CD4-positive, alpha-beta T cell treated with Interleukin-10 for 1 hour (primary cell): ENCODE data around the gene CNGB1.
A peak's percentile ranks its signal among the peaks of the same experiment; 100 is the strongest.
"Not testable (repeated sequence)": the region's sequence is repeated elsewhere in the genome, so short reads cannot be mapped to it uniquely, and the experiment has no call there.

Experiments used
- DNase-seq: peaks from one replicate; pipeline ENCODE4 v3.0.0-alpha.2; 2020

The CNGB1 gene

DNA sequence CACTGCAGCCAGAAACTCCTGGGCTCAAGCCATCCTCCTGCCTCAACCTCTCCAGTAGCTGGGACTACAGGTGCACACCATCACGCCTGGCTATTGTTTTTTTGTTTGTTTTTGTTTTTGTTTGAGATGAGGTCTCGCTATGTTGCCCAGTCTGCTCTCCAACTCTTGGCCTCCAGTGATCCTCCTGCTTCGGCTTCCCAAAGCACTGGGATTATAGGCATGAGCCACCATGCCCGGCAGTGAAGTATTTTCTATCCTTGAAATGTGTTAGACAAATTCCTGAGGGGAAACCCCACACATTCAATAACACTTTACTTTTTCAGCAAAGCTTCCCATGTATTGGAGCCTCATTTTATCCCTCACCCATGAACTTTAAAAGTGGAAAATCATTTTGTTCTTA lies 87.4 kb downstream of the CNGB1 start:
- DNase-seq = no peak

DNA sequence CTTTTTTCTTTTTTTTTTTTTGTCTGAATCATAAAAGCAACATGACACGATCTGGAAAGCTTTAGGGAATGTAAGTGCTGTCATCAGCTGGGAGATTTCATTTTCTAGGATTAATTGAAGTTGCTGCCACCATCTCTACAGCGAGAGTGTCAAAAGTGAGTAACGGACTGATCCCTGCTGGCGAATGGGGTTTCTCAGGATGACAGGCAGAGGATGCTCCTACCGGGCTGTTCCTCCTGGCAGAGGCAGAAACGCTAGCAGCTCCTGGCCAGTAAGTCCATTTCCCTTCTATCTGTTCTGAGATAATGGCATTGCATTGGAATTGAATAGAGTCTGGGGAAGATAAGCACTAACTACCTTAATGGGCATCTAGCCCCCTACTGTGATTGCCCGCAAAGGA lies 88.1 kb downstream of the CNGB1 start:
- no peak for DNase-seq

DNA sequence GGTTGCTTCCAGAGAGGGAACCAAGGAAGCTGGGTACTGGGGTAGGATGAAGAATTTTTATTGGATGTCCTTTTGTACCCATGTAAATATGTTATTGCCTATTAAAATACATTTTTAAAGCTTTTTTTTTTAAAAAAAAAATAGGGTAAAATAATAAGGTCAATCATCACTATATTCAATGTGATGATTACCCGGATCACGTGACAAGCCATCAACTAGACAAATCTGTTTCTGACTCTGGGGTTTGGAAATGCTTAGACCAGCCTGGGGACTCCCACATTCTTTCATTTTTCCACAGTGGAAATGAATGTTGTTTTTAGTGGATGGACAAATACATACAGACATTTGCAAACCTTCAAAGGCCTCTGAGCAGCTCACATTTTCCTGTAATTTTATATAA lies 88.7 kb downstream of the CNGB1 start:
- DNase-seq = no peak

DNA sequence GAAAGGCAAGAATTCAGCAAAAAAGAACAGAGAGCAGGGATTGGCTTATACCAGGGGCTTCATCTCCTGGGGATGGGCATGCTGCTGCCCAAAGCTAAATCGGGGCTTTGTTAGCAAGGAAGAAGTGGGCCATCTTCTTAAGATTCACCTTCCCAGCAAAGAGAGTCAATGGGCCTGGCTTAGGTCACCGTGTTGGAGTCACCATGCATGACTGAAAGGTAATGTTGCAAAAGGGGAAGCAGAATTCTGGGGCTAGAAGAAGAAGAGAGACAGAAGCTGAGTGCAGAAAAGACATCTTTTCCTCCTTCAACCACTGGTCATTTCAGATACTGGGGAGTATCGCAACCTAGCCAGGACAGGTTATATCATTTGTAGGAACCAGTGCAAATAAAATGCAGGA lies 92.3 kb downstream of the CNGB1 start:
- no peak for DNase-seq

DNA sequence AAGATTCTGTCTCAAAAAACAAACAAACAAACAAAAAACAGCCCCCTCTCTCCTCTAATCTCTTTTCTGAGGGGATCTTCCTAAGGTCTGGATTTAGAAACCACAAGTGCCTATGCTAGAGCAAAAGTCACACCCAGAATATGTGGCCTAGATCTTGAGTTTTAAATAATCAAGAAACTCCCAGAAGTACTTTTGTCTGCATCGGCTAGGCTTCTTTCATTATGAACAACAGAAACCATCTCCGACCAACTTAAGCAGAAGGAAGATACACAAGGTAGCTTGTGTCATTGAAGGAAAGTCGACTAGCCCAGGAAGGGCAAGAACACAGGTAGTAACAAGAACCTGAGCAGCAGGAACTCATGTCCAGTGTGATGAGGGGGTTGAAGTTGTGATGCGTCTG lies 94.7 kb downstream of the CNGB1 start:
- DNase-seq = no peak

DNA sequence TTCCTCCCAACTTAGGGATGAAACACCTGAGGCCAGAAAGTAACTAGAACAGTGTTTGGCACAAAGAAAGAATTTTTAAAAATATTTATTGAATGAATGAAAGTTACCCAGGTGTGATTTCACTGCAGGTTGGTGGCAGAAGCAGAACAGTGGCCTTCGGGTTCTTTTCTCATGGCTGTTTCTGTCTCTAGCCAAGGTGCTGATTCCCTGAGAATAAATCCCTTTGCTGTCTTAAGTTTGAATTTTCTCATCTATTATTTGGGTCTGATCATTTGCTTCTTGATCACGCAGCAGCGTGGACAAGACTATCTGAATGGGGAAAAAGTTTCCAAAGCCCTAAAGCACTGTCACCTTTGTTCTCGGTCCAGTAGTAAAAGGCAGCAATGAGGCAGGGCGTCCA lies 95.6 kb downstream of the CNGB1 start:
- DNase-seq = no peak

DNA sequence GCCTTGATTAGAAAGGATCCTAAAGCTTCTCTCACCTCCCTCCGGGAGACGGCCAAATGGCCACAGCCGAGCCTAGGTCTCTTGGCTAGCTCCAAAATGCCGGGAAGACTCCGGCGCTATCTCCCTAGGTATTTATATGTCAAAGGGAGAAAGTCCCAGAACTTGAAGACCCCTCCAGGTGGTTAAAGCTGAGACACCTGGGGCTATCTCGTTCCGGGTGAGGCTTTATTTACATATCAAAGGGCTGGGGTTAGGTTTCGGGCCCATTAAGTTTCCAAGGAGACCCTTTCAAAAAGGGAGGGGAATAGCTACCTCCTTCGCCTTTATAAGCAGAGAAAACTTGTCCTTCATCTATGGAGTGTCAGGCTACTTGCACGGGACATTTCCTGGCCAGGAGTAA lies 97.7 kb downstream of the CNGB1 start:
- no peak for DNase-seq

DNA sequence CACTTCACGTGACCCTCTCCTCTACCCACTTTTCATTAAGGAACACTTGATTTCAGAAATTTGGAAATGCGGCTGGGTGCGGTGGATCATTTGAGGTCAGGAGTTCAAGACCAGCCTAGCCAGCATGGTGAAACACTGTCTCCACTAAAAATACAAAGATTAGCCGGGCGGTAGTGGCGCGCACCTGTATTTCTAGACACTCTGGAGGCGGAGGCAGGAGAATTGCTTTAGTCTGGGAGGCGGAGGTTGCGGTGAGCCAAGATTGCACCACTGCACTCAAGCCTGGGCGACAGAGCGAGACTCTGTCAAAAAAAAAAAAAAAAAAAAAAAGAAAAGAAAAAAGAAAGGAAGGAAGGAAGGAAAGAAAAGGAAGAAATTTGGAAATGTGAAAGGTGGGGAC lies 98.2 kb downstream of the CNGB1 start:
- not testable (repeated sequence) for DNase-seq

DNA sequence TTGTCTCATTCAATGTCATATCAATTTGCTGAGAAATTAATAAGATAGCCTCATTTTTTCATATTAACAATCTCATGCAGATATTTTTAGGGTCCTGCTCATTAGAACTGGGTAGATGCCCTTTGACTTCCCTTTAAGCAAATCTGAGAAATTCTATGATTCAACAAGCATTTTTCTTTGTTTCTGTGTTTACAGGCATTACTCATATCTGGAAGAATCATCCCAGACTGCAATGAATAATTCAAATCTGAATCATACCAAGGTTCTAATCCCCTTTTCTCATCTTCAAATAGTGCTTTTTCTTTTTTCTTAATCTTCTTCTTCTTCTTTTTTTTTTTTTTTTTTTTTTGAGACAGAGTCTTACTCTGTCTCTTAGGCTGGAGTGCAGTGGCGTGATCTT lies 99.5 kb downstream of the CNGB1 start:
- DNase-seq = no peak

DNA sequence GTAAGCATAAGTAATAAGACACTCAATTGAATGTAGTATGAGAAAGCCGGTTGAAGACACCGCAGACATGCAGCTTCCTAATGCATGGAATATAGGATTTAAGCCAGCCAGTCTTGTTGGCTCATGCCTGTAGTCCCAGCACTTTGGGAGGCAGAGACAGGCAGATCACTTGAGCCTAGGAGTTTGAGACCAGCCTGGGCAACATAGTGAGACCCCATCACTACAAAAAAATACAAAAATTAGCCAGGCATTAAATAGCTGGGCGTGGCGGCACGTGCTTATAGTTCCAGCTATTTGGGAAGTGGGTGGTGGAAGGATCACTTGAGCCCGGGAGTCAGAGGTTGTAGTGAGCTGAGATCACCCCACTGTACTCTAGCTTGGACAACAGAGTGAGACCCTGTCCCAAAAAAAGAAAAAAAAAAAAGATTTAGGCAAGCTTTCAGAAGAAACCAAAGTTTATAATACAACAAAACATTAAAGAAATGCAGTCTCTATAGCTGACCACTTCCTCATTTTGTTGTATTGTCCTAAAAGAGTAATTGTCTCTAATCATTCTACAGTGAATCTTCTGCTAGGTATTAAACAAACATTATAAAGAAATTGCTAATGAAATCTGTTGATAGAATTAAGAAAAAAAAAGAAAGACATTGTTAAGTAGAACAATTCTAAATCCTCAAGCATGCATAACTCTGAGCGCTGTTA lies 100.0 kb downstream of the CNGB1 start:
- no peak for DNase-seq

DNA sequence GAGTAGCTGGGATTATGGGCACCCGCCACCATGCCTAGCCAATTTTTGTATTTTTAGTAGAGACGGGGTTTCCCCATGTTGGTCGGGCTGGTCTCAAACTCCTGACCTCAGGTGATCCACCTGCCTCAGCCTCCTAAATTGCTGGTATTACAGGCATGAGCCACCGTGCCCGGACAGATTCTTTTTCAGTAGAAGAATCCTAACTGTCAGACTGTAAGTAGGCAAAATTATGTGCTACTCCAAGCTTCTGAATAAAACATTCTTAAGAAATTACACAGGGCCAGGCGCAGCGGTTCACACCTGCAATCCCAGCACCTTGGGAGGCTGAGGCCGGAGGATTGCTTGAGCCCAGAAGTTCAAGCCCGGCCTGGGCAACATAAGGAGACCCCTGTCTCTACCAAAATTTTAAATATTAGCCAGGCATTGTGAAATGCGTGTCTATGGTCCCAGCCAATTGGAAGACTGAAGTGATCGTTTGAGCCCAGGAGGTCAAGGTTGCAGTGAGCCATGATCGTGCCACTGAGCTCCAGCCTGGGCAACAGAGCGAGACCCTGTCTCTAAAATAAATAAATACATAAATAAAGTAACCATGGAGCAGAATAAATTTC lies 101.9 kb downstream of the CNGB1 start:
- DNase-seq = no peak

DNA sequence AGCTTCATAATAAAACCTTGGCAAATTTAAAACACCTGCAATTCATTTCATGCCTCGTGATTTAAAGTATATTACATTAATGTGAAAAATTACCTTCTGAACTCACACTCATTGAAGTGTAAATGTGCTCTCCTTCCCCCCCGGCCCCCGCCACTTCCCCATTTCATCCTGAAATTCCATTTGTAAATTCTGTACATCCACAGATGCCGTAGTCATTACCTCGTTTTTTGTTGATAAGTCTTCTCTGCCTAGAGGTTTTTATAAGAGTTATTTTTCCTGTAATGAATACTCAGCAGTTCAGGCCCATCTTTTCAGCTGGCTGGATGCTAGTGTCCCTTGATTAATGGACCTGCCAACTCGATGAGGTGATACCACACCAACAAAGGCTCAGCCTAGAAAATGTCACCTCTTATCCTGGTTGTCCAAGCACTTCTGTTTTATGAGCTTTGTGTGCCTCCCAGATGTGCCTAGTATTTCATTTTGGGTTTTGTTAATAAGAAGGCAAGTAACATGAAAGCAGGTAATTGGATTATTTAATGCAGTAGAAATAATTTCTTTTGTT lies 103.8 kb downstream of the CNGB1 start:
- DNase-seq = no peak

DNA sequence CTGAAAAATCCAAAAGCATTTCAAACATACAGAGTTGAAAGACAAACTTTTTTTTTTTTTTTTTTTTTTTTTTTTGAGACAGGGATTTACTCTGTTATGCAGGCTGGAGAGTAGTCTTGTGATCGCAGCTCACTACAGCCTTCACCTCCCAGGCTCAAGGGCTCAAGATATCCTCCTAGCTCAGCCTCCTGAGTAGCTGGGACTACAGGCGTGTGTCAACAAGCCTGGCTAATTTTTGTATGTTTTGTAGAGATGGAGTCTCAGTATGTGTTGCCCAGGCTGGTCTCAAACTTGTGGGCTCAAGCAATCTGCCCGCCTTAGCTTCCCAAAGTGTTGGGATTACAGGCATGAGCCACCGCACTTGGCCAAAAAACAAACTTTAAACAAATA lies 104.4 kb downstream of the CNGB1 start:
- no peak for DNase-seq

DNA sequence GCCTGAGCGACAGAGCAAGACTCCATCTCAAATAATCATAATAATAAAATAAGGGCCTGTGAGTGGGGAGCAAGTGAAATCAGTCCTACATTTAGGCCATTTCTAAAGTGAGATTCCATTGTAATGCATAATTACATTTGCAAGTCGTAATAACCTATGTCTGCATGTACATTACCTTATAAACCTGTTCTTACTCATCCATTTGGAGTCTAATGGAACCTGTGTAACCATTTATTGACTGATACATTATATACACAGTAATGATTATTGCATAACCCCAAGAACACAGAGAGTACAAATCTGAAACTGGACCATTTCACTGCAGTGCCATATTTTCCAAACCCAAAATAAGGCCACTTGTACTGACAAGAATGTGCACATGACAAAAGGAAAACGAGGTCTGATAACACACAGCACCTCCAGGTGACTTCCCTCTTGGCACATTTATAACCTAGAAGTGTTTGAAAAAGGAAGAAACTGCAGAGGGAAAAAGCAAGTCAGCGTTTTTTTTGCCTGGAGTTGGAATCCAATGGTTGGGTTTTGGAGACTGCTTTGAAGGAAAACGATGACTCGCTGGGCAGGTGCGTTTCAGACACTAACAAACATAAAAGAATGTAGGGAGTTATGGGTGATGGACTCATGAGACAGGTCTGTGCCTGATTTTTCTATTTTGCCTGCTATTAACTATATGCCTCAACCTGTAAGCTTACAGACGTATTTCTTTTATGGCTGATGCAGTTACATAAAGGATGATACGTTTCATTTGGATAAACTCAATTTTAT lies 105.0 kb downstream of the CNGB1 start:
- DNase-seq = no peak

DNA sequence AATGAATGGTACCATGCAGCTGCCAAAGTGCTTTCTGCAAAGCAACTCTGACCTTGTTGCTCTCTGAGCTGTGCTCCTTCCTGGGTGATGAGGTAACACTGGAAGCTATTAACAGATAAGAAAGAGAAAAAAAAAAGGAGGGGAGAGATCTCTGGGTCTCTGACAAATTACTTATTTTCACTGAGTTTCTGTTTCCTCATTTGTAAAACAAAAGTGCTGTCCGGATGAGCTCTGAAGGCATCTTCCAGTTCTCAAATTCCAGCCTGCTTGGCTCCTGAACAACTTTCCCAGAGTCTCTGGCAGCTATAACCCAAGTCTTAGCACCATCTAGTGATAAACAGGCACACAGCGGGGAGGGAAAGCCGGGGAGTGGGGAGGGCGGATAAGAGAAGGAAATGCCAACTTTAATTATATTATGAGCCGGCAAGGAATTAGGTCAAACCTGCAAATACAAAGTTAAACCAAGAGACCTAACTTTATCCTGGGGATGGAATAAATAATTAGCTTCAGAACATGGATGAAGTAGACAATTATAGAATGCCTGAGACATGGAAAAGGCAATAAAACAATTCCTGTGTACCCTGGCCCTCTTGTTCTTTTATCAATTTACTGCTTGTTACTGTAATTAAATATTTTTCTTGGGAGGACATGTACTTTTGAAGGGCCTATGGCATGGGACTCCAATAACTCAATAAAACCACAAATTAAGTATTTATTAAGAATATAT lies 107.3 kb downstream of the CNGB1 start:
- peak; percentile 15 for DNase-seq

DNA sequence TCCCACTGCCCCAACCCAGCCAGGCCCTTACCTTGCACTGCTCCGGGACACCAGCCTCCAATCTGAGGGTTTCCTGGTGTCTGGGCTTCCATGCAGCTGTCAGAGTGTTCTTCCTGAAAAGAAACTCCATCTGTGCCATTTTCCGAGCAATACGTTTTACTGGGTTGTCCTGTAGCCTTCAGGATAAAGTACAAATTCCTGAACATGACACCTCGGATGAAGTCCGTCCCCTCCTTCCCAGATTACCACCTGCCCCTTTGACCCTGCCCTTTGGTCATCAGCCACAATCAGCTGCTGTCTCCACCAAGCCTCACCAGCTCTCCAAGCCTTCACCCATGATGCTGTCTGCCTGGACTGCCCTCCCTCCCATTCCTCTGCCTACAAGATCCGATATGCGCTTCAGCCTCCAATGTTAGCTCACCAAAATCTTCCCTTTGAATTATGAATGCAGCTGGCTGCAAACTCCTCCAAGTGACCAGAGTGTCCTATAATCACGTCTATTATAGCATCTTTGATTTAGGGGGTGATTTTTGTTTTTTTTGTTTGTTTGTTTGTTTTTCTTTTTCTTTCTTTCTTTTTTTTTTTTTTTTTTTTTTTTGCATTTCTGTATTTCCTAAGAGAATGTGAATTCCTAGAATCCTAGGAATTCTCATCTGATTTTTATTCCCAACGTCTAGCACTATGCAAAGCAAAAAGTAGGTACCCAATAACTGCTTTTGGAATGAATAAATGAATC lies 108.1 kb downstream of the CNGB1 start:
- DNase-seq = no peak

DNA sequence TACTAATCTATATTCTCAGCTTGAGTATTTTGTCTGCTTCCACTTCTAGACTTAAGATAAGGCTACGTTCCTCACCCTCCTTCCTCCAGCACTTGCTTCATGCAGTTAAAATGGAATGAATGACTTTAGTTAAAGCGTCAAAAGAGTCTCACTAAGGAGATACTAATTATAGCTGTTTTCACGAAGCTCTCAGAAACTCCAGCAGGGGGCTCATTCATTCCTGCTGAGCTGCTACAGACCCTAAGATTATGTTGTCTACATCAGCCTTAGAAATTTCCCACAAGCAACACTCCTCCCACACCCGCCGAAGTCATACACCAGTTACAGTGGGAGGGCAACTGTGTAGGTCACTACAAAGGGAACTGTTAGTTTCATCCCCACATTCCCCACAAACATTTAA lies 111.6 kb downstream of the CNGB1 start:
- DNase-seq = peak; percentile 2

DNA sequence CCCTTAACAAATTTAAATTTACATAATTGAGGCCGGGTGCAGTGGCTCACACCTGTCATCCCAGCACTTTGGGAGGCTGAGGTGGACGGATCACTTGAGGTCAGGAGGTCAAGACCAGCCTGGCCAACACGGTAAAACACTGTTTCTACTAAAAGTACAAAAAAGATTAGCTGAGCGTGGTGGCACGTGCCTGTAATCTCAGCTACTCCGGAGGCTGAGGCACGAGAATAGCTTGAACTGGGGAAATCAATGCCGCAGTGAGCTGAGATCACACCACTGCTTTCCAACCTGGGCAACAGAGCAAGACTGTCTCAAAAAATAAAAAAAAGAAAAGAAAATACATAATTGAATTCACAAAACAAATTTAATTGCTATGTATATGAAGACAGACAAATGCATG lies 112.3 kb downstream of the CNGB1 start:
- no peak for DNase-seq

DNA sequence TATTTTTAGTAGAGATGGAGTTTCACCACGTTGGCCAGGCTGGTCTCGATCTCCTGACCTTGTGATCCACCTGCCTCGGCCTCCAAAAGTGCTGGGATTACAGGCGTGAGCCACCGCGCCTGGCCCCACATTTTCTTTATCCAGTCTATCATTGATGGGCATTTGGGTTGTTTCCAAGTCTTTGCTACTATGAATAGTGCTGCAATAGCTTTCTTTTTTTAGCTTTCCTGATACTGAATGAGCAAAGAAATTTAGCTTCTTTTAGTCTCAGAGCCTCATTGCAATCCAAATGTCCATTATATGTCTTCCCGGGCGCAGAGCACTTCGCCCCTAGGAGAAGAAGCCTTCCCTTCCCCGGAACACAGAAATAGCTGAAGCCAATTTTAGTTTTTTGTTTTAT lies 112.9 kb downstream of the CNGB1 start:
- DNase-seq = not testable (repeated sequence)

DNA sequence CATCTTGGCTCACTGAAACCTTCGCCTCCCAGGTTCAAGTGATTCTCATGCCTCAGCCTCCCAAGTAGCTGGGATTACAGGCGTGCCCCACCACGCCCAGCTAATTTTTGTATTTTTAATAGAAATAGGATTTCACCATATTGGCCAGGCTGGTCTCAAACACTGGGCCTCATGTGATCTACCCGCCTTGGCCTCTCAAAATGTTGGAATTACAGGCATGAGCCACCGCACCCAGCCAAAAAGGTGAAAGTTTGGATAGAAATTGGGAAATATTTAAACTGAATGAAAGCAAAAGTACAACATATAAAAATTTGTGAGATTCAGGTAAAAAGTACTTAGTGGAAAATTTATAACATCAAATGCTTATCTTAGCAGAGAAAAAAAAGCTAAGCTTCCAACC lies 115.7 kb downstream of the CNGB1 start:
- DNase-seq = no peak

DNA sequence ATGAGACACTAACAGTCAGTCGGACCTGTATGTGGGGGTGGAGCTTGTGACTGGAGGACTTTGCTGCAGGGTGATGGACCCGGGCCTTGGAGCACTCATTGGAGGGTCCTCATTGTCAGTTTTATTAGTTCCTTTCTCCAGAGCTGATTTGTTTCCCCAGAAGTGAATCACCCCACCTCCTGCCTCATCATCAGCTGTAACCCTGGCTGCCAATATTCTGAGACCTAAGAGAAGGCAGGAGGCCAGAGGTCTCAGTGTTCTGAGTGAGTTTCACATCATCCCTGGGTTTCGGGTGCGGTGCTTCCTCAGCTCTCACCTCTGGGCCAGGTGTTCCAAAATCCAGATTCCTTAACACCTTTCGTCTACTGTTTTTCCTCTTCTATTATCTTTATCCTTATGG lies 118.7 kb downstream of the CNGB1 start:
- DNase-seq = no peak

DNA sequence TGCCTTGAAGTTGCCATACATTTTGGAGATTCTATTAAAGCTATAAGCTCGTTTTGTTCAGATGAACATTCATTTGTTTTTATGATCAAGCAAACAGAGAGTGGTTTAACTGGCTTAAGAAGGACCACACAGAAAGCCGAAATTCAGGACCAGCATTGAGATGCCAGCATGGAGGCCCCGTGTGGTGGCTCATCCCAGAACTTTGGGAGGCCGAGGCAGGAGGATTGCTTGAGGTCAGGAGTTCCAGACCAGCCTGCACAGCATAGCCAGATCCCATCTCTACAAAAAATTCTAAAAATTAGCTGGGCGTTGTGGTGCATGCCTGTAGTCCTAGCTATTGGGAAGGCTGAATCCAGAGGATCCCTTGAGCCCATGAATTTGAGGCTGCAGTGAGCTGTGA lies 122.7 kb downstream of the CNGB1 start:
- no peak for DNase-seq

DNA sequence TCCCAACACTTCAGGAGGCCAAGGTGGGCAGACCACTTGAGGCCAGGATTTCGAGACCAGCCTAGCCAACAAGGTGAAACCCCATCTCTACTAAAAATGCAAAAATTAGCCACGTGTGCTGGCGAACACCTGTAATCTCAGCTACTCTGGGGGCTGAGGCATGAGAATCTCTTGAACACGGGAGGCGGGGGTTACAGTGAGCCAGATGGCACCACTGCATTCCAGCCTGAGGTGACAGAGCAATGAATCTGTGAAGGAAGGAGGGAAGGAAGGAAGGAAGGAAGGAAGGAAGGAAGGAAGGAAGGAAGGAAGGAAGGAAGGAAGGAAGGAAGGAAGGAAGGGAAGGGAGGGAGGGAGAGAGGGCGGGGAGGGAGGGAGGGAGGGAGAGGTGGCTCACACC lies 124.0 kb downstream of the CNGB1 start:
- DNase-seq = not testable (repeated sequence)
